Omental fat pad (tissue), 4 donors: ENCODE data around the gene IL23A. TPM values are rescaled to one million over a fixed set of nuclear protein-coding genes. Genes with fewer than 3 reads are reported as not detected.

Source experiments
- ATAC-seq: fragments of 150-250 bp; one replicate; pipeline ENCODE4 v1.9.1; 2016; ENCODE audit warnings: mild to moderate bottlenecking, moderate library complexity; ENCODE audit not compliant: low FRiP score
- DNase-seq: peaks from one replicate; pipeline ENCODE4 v3.0.0-alpha.2; 2019; ENCODE audit warnings: low spot score
- total RNA-seq, 4 donors: library from RNA; depleted of rRNA; stranded (reverse); fragments of >200 nt; gene quantifications; one replicate each; pipeline ENCODE4 v1.1.0, GENCODE V29; 2016
- TF ChIP-seq, protein P1 (sequence below), 3 donors: fragments of 450-650 bp; IDR thresholded peaks; one replicate each; pipeline ENCODE4 v1.5.1; 2016 to 2017; ENCODE audit warnings: antibody characterized with exemption in 3 of 3, mild to moderate bottlenecking in 3 of 3, moderate library complexity in 2 of 3

Gene IL23A
- total RNA-seq, 4 donors from 2014 or later = 2.2 TPM; not detected in 3

GRCh38 chr12:56348776-56349175 lies 10.1 kb downstream of the IL23A start:
- no peak for DNase-seq
- TF ChIP-seq, protein P1, sequence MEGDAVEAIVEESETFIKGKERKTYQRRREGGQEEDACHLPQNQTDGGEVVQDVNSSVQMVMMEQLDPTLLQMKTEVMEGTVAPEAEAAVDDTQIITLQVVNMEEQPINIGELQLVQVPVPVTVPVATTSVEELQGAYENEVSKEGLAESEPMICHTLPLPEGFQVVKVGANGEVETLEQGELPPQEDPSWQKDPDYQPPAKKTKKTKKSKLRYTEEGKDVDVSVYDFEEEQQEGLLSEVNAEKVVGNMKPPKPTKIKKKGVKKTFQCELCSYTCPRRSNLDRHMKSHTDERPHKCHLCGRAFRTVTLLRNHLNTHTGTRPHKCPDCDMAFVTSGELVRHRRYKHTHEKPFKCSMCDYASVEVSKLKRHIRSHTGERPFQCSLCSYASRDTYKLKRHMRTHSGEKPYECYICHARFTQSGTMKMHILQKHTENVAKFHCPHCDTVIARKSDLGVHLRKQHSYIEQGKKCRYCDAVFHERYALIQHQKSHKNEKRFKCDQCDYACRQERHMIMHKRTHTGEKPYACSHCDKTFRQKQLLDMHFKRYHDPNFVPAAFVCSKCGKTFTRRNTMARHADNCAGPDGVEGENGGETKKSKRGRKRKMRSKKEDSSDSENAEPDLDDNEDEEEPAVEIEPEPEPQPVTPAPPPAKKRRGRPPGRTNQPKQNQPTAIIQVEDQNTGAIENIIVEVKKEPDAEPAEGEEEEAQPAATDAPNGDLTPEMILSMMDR (IDR thresholded peaks at IDR 0.05) = no peak
- ATAC-seq = no peak

DNA sequence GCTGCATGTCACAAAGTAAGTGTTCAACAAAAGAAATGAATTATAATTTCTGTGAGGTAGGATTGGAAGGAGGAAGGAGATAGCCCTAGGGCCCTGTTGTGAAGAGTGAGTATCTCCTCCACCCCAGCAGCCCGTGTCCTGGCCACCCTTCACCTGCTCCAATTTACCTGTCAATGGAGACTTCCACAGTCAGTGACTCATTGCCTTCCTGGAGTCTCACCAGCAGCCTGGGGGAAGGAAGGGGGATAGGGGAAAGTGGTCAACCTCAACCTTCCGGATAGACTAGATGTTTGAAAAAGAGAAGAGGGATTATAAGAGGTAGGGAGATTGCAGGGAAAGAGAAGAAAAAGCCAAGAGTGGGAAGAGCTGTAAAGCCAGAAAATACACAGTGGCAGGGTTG lies 12.0 kb downstream of the IL23A start:
- TF ChIP-seq, protein P1 (IDR thresholded peaks at IDR 0.05) = no peak
- no peak for DNase-seq
- no peak for ATAC-seq

- TF ChIP-seq, protein P1 (IDR thresholded peaks at IDR 0.05) = no peak
- ATAC-seq (no peak), DNase-seq (no peak)
Observed at GRCh38 chr12:56351325-56351724, 12.6 kb downstream of the IL23A start.

- no peak for DNase-seq
- ATAC-seq = no peak
- TF ChIP-seq, protein P1 (IDR thresholded peaks at IDR 0.05) = no peak
Observed at GRCh38 chr12:56358836-56359532, 20.3 kb downstream of the IL23A start.

- TF ChIP-seq, protein P1 (IDR thresholded peaks at IDR 0.05) = no peak
- DNase-seq = peak; percentile 93
- peak; percentile 99 for ATAC-seq
Observed at GRCh38 chr12:56359851-56360767, 21.4 kb downstream of the IL23A start, which contains the start of gene STAT2. STAT2 (minus strand) TSS chr12:56360107; CDS start chr12:56356571, 3,536 bp downstream.

DNA sequence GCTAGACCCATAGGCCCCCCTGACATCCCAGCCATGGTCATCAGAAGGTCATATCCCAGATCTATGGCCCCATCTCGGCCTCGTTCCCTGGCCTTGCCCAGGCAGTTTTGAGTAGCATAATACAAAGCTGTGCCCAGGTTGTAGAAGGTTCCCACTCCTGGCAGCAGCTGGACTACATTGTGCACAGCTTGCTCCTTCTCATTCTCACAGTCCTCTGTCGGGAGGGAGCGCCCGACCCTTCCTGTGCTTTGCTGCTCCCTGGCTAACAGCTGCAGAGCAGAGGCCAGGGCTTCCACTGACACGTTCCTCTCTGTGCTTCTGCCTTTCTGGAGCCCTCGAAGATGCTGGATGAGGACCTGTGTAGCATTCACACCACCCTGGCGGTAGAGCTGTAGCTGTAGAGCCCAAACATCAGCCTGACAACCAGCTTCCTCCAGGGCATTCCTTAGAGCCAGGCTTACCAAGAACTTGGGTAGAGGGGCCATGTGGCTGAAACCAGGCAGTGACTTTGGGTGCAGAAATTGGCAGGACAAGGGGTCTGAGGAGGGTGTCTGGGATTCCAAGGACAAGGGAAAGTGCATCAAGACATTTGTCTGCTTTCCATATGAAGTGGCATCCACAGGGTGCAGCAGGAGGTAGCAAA lies 22.9 kb downstream of the IL23A start:
- TF ChIP-seq, protein P1 (IDR thresholded peaks at IDR 0.05) = no peak
- DNase-seq (no peak), ATAC-seq (no peak)
